GM18526 (cell line): ENCODE measurements around the gene MS4A4E.

ENCODE experiments used
- POLR2A ChIP-seq: IDR thresholded peaks from 3 replicates; pipeline ENCODE4 v1.6.1; 2011; ENCODE audit not compliant: insufficient read length; ENCODE audit errors: extremely low read depth

The MS4A4E gene

DNA sequence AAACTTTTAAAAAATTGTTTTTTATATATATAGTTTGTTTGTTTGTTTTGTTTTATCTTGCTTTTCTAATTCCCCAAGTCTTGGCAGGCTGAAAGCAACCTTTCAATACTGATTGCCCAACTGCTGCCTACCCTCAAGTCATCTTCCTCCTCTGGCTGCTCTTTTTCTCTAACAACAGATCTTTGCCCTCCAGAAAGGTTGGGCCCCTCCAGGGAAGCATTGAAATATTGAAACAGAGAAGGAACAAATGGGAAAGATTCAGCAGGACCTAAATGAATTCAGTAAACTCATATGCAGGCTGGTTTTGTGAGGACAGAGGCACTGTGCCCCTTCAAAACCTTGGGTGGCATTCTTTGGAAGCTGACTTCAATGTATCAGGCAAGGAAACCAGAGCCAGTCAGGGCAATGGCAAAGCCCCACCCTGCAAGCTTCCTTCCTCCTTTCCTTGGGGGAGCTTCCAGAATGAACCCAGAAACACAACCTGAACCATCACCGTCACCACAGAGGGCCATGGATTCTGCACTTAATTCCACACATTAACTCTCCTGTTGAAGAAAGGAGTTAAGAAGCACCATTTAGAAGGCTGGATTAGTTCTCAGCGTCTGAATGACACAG, 59.2 kb downstream of the MS4A4E start:
- TF ChIP-seq POLR2A = no peak

DNA sequence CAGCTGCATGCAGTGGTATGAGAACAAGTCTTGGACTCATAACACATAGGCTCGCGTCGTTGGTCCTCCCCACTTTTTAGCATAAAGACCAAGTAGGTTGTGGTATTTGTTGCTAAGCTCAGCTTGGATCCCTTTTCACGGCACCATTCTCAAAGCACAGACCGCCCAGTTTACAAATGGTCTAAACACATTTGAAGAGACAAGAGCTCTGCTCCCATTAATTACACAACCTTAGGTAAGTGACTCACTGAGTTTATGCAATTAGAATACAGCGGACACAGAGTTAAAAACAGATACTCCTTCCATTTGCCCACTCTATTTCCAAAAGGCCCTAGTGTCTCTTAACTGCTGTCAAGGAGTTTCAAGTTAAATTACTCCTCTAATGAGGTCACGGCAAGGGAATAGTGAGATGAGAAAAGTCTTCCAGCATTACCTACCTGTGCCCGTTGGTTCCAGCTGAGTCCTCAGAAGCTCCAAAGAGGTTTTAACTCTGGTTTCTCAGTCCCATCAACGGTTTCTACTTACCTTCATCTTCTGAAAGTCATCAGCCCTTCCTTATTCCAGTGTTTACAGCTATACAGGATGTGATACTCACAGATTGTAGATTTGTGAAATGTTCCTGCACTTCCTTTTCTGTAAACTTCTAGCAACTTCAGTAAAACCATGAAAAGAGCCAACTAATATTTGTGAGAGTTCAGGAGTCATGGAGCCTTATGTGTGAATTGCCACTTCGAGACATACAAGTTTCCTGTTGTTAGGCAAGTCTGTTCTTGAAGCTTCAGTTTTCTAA, 60.2 kb downstream of the MS4A4E start, which contains the start of gene MS4A6A:
Gene MS4A6A (minus strand): TSS at position 543 of the 790 bp plus-strand sequence. CDS start 1,356 bp downstream, outside the sequence.
- no peak for TF ChIP-seq POLR2A

DNA sequence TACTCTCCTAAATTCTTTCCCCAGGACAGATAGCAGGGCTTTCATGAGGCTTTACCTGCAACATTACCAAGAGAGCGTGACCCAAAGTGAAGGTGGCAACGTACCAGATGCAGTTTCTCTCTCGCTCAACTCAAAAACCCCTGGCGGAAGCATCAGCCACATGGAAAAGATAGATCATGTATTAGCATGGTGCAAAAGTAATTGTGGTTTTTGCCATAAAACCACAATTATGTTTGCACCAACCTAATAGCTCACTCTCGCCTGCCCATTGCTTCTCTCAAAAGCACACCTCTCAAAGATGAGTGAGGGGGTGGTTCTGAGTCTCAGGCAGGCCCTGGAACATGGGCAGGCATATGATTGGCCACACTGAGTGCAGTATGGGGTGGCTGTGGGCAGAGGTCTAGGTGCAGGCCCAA, 67.1 kb downstream of the MS4A4E start:
- no peak for TF ChIP-seq POLR2A

DNA sequence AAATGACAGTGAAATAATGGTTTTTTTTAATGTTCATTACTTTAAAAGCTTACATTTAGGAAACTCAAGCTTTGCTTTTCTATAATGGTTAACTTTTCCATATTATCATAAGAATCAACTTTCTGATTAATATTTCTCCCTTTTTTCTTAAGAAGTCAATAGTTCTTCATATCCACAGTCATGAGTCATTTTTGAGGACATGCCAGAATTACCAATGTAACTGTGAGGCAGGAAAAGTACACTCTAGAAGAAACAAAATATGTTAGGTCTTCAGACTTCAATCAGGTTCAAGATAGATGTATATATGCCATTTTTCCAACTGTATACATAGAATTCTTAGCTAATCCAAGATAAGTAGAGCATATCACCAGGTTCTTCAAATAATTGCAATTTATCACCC, 70.9 kb downstream of the MS4A4E start:
- no peak for TF ChIP-seq POLR2A

DNA sequence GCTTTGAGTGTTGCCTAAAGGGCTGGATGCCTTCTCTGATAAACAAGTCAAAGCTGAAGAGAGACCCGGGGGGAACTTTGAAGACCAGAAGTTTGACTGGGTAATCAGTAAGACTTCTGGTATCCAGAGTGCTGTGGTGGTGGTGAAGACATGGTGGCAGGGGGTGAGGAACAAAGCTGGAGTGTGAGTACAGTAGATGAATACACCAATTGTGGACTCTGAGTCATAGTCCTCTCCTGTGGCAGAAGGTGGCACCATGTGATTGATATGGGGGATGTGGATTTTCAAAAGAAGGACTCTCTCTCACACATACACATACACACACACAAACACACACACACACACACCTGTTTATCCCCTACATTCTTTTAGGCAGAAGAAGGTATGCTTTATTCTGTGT, 72.4 kb downstream of the MS4A4E start:
- TF ChIP-seq POLR2A = no peak

DNA sequence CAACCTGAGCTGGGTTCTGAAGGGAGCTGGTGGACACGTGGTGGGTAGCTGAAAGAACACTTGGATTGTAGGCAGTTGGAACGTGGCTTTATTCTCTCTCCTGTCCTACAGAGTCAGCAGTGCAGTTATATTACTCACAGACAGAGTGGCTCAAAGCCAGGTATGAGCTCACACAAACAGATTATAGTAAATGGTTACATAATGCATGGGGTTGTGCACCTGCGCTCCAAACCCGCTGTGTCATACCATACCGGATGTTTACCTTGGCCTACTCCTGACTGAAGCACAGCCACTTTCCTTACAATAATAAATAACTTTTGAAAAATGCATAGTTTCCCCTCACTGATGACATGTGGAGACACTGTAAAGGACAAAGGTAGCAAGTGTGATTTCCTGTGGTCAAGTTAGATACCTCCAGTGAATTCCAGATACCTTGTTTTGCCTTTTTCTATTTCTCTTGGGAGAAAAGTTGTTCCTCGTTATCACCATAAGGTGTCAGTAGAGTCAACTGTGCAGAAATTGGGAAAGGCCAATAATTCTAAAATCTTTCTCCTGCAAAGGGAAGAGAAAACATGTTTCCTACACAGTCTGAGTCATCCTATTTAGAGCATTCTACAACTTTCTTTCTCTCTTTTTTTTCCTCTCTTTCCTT, 73.5 kb downstream of the MS4A4E start:
- no peak for TF ChIP-seq POLR2A

DNA sequence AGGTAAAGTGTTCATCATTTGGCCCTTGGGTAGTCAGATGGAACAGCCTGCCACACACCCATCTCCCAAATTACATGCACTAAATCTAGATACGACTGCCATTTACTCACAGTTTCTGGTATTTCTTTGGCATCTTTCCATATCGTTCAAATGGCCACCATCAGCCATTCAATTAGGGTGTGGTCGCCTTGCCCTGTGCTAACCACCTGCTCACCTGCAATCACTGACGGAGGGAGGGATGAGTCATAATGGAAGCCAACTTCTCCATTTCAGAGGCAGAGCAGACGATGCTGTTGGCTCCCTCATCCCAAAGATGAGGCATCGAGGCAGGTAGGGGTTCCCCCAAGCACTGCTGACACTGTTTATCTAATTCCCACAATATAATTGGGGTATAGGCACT, 74.6 kb downstream of the MS4A4E start:
- no peak for TF ChIP-seq POLR2A

DNA sequence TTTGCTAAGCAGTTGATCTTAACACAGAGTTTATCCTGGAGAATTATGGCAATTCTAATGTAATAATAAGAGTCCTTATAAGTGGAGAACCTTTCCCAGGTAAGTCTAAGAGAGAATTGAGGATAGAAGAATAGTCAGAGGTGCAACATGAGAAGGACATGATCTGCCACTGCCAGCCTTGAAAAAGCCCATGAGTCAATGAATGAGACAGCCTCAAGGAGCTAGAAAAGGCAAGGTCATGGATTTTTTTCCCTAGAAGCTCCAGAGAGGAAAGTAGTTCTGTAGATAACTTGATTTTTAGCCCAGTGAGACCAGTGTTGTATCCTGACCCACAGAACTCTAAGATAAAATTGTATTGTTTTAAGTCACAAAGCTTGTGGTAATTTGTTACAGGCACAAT, 77.0 kb downstream of the MS4A4E start:
- no peak for TF ChIP-seq POLR2A

DNA sequence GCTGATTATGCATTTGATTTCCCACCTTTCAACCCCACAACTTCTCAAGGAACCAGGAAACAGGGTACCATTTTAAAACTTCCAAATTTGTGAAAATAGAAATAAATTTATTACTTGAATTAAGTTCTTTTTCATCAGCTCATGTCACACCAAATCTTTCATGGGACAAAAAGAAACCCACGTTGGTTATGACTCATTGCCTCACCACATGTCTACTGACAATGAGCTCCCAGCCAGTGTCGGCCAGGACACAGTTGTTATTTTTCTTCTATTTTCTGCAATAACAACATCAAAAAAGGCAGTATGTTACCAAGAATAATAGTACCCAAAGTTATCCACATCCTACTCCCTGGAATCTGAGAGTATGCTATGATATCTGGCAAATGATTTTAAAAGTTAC, 77.4 kb downstream of the MS4A4E start:
- TF ChIP-seq POLR2A = no peak

DNA sequence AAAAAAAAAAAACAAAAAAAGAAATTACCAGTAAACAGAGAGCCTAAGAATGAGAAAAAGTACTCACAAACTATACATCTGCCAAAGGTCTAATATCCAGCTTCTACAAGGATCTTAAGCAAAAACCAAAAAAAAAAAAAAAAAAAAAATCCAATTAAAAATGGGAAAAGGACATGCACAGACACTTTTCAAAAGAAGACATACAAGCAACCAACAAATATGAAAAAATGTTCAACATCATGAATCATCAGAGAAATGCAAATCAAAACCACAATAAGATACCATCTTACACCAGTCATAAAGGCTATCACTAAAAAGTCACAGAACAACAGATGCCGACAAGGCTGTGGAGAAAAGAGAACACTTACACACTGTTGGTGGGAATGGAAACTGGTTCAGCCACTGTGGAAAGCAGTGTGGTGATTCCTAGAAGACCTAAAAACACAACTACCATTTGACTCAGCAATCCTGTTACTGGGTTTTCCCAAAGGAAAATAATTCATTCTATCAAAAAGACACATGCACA, 78.3 kb downstream of the MS4A4E start:
- no peak for TF ChIP-seq POLR2A

DNA sequence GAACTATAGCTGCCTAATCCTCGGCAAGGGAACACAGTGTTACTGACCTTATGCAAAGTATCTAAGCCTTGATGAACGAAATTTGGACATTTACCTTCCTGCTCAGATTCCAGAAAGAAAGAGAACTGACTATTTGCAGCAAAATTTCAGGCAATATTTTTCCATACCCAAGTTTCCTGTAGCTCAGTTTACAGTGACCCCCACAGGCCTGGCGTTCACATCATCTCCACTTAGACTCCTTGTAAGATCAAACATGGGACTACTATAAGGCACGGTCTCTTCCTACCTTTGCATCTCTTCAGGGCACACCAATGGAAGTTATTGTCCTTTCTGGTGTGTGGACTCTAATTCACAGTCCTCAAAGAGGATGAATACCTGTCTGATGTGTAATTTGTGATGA, 81.2 kb downstream of the MS4A4E start:
- TF ChIP-seq POLR2A = no peak

DNA sequence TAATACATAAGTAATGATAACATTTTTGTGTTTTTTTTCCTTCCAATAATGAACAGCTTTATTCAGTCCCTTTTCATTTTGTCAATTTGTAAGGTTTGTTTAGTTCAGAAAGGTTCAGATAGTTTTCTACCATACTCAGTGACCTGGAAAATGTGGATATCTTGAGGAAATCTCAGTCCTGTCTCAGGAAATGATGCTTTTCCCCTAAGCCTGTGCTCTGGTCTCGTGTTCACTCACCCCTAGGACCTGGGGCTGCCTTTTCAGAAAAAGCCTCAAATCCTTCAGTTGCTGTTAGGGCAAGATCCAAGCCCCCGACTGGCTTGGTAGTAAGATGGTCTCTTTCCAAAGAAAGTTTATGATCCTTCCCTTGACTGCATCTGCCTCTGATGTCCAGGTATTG, 81.8 kb downstream of the MS4A4E start:
- no peak for TF ChIP-seq POLR2A

DNA sequence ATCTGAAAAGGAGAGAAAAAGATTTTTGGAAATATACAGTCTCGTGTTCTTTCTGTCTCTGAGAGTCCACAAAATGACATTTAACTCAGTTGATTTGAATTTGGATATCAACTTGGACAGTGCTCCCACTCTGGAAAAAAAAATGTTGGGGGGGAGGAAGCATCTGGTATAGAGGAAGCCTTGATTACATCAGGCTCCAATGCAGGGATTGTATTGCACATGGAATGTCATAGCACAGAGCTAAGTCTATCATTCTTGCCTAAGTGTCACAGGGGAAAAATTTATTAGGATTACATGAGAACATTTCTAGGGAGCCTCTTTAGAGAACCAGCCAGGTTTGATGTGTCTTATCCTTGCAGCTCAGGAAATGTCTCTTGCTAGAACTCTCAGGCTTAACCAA, 83.1 kb downstream of the MS4A4E start:
- no peak for TF ChIP-seq POLR2A

DNA sequence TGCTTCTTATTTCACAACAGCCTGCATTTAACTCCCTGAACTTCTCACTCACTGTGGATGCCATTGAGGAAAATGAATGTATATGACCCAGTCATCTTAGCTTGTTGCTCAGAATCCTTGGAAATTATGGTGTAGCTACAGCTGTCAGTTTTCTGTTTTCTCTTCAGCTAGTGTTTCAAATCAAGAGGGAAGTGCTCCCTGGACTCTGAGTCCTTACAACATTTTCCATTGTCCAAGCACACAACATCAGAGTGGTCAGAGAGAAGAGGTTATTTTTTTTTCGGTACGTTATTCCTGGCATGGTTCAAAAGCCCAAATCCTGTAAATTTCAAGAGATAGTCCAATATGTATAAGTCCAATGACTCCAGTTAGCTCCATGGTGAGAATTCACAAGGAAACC, 83.7 kb downstream of the MS4A4E start:
- TF ChIP-seq POLR2A = no peak

DNA sequence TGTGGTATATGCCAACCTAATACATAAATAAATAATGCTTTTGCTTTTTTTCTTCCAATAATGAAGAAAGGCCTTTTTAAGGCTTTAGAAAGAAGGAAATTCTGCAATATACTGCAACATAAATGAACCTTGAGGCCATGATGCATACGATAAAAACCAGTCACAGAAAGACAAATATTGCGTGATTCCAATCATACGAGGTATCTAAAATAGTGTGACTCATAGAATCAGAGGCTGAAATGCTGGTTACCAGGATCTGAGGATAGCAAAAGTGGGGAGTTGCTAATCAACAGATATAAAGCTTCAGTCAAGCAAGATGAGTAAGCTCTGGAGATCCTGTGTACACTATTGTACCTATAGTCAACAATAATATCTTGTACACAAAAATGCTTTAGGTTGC, 84.3 kb downstream of the MS4A4E start:
- TF ChIP-seq POLR2A = no peak

DNA sequence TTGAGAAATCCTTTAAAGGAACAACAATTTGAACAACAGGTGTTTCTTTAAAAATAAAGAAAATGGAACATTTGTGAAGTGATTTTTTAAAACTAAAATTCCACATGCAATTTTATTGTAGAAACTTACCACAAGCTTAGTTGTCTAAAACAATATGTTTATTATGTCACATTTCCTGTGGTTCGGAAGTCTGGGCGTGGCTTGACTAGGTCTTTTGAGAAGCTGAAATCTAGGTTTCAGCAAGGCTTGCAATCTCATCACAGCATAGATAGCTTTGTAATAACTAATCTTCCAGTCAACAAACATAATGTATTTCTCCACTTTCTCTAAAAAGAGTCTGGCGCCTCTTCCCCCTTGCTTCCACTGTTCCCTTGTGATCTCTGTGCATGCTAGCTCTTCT, 87.0 kb downstream of the MS4A4E start:
- TF ChIP-seq POLR2A = no peak

DNA sequence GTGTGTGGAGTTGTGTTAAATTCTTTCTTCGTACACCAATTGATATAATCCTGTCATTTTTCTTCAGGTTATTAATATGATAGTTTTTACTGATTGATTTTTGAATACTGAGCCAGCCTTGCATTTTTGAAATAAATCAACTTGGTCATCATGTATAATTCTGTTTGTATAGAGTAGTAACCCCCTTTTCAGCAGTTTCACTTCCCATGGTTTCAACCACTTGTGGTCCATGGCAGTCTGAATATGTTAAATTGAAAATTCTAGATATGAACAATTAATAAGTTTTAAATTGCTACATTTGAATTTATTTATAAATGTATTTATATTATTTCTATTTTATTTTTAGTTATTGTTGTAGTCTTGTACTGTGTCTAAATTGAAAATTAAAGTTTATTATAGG, 92.7 kb downstream of the MS4A4E start:
- TF ChIP-seq POLR2A = no peak
